Astrocyte (in vitro differentiated cells and primary cell): ENCODE results near the gene NRP1.

Experiments
- EZH2 ChIP-seq: IDR thresholded peaks from 2 replicates; pipeline ENCODE4 v1.6.1; 2012; ENCODE audit warnings: mild to moderate bottlenecking, low read length, inconsistent platforms; ENCODE audit not compliant: insufficient read depth
- TF ChIP-seq, protein P1 (sequence below): IDR thresholded peaks from 2 replicates; pipeline ENCODE4 v1.5.1; 2011; ENCODE audit warnings: low read depth, mild to moderate bottlenecking, inconsistent platforms, low read length, moderate library complexity; ENCODE audit not compliant: insufficient read depth

DNA sequence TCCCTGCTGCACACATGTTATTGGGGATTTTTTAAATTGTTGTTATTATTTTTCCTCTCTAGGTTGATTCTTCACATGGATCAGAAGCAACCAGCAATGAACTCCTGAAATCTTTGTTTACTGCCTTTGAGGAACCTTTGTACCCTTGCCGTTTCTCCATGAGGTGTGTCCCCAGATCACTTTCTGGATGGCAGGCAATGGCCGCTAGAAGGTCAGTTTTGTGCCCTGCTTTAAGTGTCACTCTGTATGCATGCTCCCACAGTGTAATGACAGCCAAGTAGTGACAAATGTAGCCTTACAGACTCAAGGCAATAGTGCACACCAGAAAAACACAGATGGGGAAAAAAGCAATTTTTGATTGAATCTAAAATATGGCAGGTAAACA, 47.7 kb upstream of the NRP1 start:
- TF ChIP-seq, protein P1, sequence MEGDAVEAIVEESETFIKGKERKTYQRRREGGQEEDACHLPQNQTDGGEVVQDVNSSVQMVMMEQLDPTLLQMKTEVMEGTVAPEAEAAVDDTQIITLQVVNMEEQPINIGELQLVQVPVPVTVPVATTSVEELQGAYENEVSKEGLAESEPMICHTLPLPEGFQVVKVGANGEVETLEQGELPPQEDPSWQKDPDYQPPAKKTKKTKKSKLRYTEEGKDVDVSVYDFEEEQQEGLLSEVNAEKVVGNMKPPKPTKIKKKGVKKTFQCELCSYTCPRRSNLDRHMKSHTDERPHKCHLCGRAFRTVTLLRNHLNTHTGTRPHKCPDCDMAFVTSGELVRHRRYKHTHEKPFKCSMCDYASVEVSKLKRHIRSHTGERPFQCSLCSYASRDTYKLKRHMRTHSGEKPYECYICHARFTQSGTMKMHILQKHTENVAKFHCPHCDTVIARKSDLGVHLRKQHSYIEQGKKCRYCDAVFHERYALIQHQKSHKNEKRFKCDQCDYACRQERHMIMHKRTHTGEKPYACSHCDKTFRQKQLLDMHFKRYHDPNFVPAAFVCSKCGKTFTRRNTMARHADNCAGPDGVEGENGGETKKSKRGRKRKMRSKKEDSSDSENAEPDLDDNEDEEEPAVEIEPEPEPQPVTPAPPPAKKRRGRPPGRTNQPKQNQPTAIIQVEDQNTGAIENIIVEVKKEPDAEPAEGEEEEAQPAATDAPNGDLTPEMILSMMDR: no peak
- TF ChIP-seq EZH2: no peak
